Measurements from ENCODE around the gene NBAS. TPM values are rescaled to one million over a fixed set of nuclear protein-coding genes. Genes with fewer than 3 reads are reported as not detected.

The NBAS gene
- polyA plus RNA-seq, 1 donor from 2014 or later: 31.9 TPM

- H3K36me3 ChIP-seq (ENCODE audit: insufficient read depth, low read length): no peaks in the 10 kb centered on the region
- H3K79me2 ChIP-seq (replicated peaks; ENCODE audit: insufficient read depth, low read length): no peaks in the 10 kb centered on the region
- H2AFZ ChIP-seq (ENCODE audit: low read depth, low read length): no peak overlapping the region
- no peak overlapping the region for H3K9ac ChIP-seq (ENCODE audit: low read length)
- H3K27me3 ChIP-seq (ENCODE audit: insufficient read depth, low read depth, low read length): no peaks in the 10 kb centered on the region
- H3K4me2 ChIP-seq (ENCODE audit: low read length): no peak overlapping the region
- no peaks in the 10 kb centered on the region for H3K9me3 ChIP-seq (ENCODE audit: low read length)
- H3K4me3 ChIP-seq (ENCODE audit: low read length): no peak overlapping the region
- no peaks in the 10 kb centered on the region for H4K20me1 ChIP-seq (ENCODE audit: insufficient read depth)
- no peak for TF ChIP-seq MXI1 (conservative IDR thresholded peaks at IDR 0.05; ENCODE audit: poor library complexity, severe bottlenecking)
- no peak for TF ChIP-seq EP300 (conservative IDR thresholded peaks at IDR 0.05; ENCODE audit: poor library complexity, severe bottlenecking)
- TF ChIP-seq, protein P1, sequence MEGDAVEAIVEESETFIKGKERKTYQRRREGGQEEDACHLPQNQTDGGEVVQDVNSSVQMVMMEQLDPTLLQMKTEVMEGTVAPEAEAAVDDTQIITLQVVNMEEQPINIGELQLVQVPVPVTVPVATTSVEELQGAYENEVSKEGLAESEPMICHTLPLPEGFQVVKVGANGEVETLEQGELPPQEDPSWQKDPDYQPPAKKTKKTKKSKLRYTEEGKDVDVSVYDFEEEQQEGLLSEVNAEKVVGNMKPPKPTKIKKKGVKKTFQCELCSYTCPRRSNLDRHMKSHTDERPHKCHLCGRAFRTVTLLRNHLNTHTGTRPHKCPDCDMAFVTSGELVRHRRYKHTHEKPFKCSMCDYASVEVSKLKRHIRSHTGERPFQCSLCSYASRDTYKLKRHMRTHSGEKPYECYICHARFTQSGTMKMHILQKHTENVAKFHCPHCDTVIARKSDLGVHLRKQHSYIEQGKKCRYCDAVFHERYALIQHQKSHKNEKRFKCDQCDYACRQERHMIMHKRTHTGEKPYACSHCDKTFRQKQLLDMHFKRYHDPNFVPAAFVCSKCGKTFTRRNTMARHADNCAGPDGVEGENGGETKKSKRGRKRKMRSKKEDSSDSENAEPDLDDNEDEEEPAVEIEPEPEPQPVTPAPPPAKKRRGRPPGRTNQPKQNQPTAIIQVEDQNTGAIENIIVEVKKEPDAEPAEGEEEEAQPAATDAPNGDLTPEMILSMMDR (IDR thresholded peaks at IDR 0.05; ENCODE audit: poor library complexity, severe bottlenecking): no peak
- TF ChIP-seq REST (IDR thresholded peaks at IDR 0.05; ENCODE audit: borderline replicate concordance): no peak
- no peak for TF ChIP-seq TAF1 (IDR thresholded peaks at IDR 0.05; ENCODE audit: low read depth)
- no peak for TF ChIP-seq SMC3 (conservative IDR thresholded peaks at IDR 0.05; ENCODE audit: poor library complexity)
- TF ChIP-seq POLR2AphosphoS5 (IDR thresholded peaks at IDR 0.05): no peak
- TF ChIP-seq RAD21 (conservative IDR thresholded peaks at IDR 0.05): no peak
- no peak for TF ChIP-seq EZH2 (IDR thresholded peaks at IDR 0.05; ENCODE audit: borderline replicate concordance, insufficient read depth, low read length, poor library complexity, severe bottlenecking)
- H3F3A ChIP-seq (ENCODE audit: insufficient read depth, low read length, poor library complexity, severe bottlenecking): no peaks in the 10 kb centered on the region
- H3K9me2 ChIP-seq (ENCODE audit: insufficient read depth, low read length): no peaks in the 10 kb centered on the region
- H3K27ac ChIP-seq (ENCODE audit: low read length): no peak overlapping the region
These were observed 110.3 kb downstream of the NBAS start for GRCh38 chr2:15450808-15451207.

- Histone ChIP-seq H2AFZ (ENCODE audit: low read depth, low read length) (no peak overlapping the region), H3K4me2 (ENCODE audit: low read length) (no peak overlapping the region), H3K36me3 (ENCODE audit: insufficient read depth, low read length) (no peaks in the 10 kb centered on the region), H3K9me2 (ENCODE audit: insufficient read depth, low read length) (no peaks in the 10 kb centered on the region), H3K9ac (ENCODE audit: low read length) (no peak overlapping the region), H3K4me3 (ENCODE audit: low read length) (no peak overlapping the region), H3K79me2 (replicated peaks; ENCODE audit: insufficient read depth, low read length) (no peaks in the 10 kb centered on the region), H4K20me1 (ENCODE audit: insufficient read depth) (no peaks in the 10 kb centered on the region), H3K27ac (ENCODE audit: low read length) (no peak overlapping the region), H3K9me3 (ENCODE audit: low read length) (no peaks in the 10 kb centered on the region), H3K27me3 (ENCODE audit: insufficient read depth, low read depth, low read length) (no peaks in the 10 kb centered on the region), H3F3A (ENCODE audit: insufficient read depth, low read length, poor library complexity, severe bottlenecking) (no peaks in the 10 kb centered on the region)
- TF ChIP-seq EZH2 (IDR thresholded peaks at IDR 0.05; ENCODE audit: borderline replicate concordance, insufficient read depth, low read length, poor library complexity, severe bottlenecking) (no peak), SMC3 (conservative IDR thresholded peaks at IDR 0.05; ENCODE audit: poor library complexity) (no peak), POLR2AphosphoS5 (IDR thresholded peaks at IDR 0.05) (no peak), RAD21 (conservative IDR thresholded peaks at IDR 0.05) (no peak), REST (IDR thresholded peaks at IDR 0.05; ENCODE audit: borderline replicate concordance) (no peak), MXI1 (conservative IDR thresholded peaks at IDR 0.05; ENCODE audit: poor library complexity, severe bottlenecking) (no peak), EP300 (conservative IDR thresholded peaks at IDR 0.05; ENCODE audit: poor library complexity, severe bottlenecking) (no peak), TAF1 (IDR thresholded peaks at IDR 0.05; ENCODE audit: low read depth) (no peak)
- TF ChIP-seq, protein P1 (IDR thresholded peaks at IDR 0.05; ENCODE audit: poor library complexity, severe bottlenecking): no peak
These were observed 111.4 kb downstream of the NBAS start for GRCh38 chr2:15449556-15450236.

Measured in neural cell (in vitro differentiated cells).